ENCODE results near the gene PITPNM3.
"Not testable (repeated sequence)": the region's sequence is repeated elsewhere in the genome, so short reads cannot be mapped to it uniquely, and the experiment has no call there.

Gene PITPNM3

GRCh38 chr17:6556121-6557039, at the start of gene PITPNM3:
Gene PITPNM3 (minus strand): TSS chr17:6556555. CDS start chr17:6556406, 149 bp downstream.
- no peak for FAIRE-seq

- no peak for FAIRE-seq
Measured at GRCh38 chr17:6605142-6605541, 48.8 kb upstream of the PITPNM3 start.

GRCh38 chr17:6603744-6604325, 47.5 kb upstream of the PITPNM3 start:
- no peak for FAIRE-seq

- FAIRE-seq: no peak
Measured at GRCh38 chr17:6602141-6602540, 45.8 kb upstream of the PITPNM3 start.

- no peak for FAIRE-seq
Measured at GRCh38 chr17:6599364-6599763, 43.0 kb upstream of the PITPNM3 start.

- no peak for FAIRE-seq
Measured at GRCh38 chr17:6597727-6598126, 41.4 kb upstream of the PITPNM3 start.

GRCh38 chr17:6596941-6597340, 40.6 kb upstream of the PITPNM3 start:
- no peak for FAIRE-seq

GRCh38 chr17:6596511-6596910, 40.2 kb upstream of the PITPNM3 start:
- FAIRE-seq: no peak

GRCh38 chr17:6596081-6596480, 39.7 kb upstream of the PITPNM3 start:
- no peak for FAIRE-seq

- not testable (repeated sequence) for FAIRE-seq
Measured at GRCh38 chr17:6593371-6593770, 37.0 kb upstream of the PITPNM3 start.

GRCh38 chr17:6592173-6592572, 35.8 kb upstream of the PITPNM3 start:
- no peak for FAIRE-seq

GRCh38 chr17:6591599-6592158, 35.3 kb upstream of the PITPNM3 start:
- FAIRE-seq: no peak

- FAIRE-seq: no peak
Measured at GRCh38 chr17:6589266-6589946, 33.1 kb upstream of the PITPNM3 start.

GRCh38 chr17:6588165-6588564, 31.8 kb upstream of the PITPNM3 start:
- FAIRE-seq: no peak

GRCh38 chr17:6587310-6587709, 31.0 kb upstream of the PITPNM3 start:
- no peak for FAIRE-seq

GRCh38 chr17:6583411-6583810, 27.1 kb upstream of the PITPNM3 start:
- FAIRE-seq: no peak

- FAIRE-seq: no peak
Measured at GRCh38 chr17:6580625-6581024, 24.3 kb upstream of the PITPNM3 start.

GRCh38 chr17:6578491-6578890, 22.1 kb upstream of the PITPNM3 start:
- no peak for FAIRE-seq

- no peak for FAIRE-seq
Measured at GRCh38 chr17:6577686-6578263, 21.4 kb upstream of the PITPNM3 start.

GRCh38 chr17:6576038-6576785, 19.9 kb upstream of the PITPNM3 start:
- FAIRE-seq: no peak

GRCh38 chr17:6575596-6575988, 19.2 kb upstream of the PITPNM3 start:
- no peak for FAIRE-seq
